Right cardiac atrium (tissue), 5 donors: ENCODE results near the gene PPP4R3A. TPM values are rescaled to one million over a fixed set of nuclear protein-coding genes. Genes with fewer than 3 reads are reported as not detected.

Experiments
- polyA plus RNA-seq: library from polyadenylated mRNA; stranded (reverse); fragments of 200-250 nt; gene quantifications from one replicate; pipeline ENCODE4 v1.2.3, GENCODE V29; 2013
- total RNA-seq, 4 donors: library from RNA; stranded (reverse); fragmentation: NEBNext Ultra II Directional; extraction: Animal tissue kit (Norgen Biotek cat#: 25700); gene quantifications; one replicate each; pipeline ENCODE4 v1.2.1, GENCODE V29; 2021
- donor health status: healthy with polysubstance abuse.
- donor health status: DM: no; HTN: yes; CAD: no.
- donor health status: DM: no; HTN: no; CAD: no.
- donor health status: DM: no; HTN: yes; CAD: no; lungs with severe emphysema.
- donor health status: DM: yes; HTN: yes; CAD: no.

PPP4R3A gene
- total and polyA plus RNA-seq, 5 donors: 42.4 to 48.0 (median 46.1) TPM

Other genes starting within 250 kb of the PPP4R3A start
- gene CCDC88C, start 92.5 kb downstream of the PPP4R3A start, total RNA-seq: 1 to 10 TPM; 2.5 to 5.4 (median 4.8) TPM
- 2.5 TPM for gene CCDC88C, start 92.5 kb downstream of the PPP4R3A start, polyA plus RNA-seq
- gene CATSPERB, start 221.8 kb upstream of the PPP4R3A start, total RNA-seq: 1 to 10 TPM in 3 of 4 donors, under 1 TPM in 1; 0.82 to 3.2 (median 2.2) TPM
- gene CATSPERB, start 221.8 kb upstream of the PPP4R3A start, polyA plus RNA-seq: 0.48 TPM